Gastroesophageal sphincter (tissue), 3 donors: Measurements from ENCODE around the gene DUSP18.

ENCODE experiments used
- CTCF ChIP-seq, 4 experiments: fragments of 200-600 bp in 2 of 4; fragments of 450-650 bp in 2 of 4; sonication (generic) in 1 of 4; IDR thresholded peaks; one replicate each; pipeline ENCODE4 v1.5.1; 2017 to 2019; ENCODE audit warnings: antibody characterized with exemption in 4 of 4, mild to moderate bottlenecking in 2 of 4, moderate library complexity in 2 of 4
- EP300 ChIP-seq: sonication (generic); formaldehyde crosslinking; IDR thresholded peaks from one replicate; pipeline ENCODE4 v1.6.1; 2017; ENCODE audit warnings: antibody characterized with exemption, mild to moderate bottlenecking
- POLR2A ChIP-seq, 2 donors: fragments of 450-650 bp; IDR thresholded peaks; one replicate each; pipeline ENCODE4 v1.6.1; 2017; ENCODE audit warnings: antibody characterized with exemption in 2 of 2, mild to moderate bottlenecking in 2 of 2, moderate library complexity in 1 of 2

- TF ChIP-seq CTCF (IDR thresholded peaks at IDR 0.05) (no peak), POLR2A (IDR thresholded peaks at IDR 0.05) (no peak), EP300 (no peak)
Observed at GRCh38 chr22:30712094-30712493, 44.4 kb upstream of the DUSP18 start.
